ENCODE data around the gene PDLIM5.
"Not testable (repeated sequence)": the region's sequence is repeated elsewhere in the genome, so short reads cannot be mapped to it uniquely, and the experiment has no call there.

Gene PDLIM5, protein sequence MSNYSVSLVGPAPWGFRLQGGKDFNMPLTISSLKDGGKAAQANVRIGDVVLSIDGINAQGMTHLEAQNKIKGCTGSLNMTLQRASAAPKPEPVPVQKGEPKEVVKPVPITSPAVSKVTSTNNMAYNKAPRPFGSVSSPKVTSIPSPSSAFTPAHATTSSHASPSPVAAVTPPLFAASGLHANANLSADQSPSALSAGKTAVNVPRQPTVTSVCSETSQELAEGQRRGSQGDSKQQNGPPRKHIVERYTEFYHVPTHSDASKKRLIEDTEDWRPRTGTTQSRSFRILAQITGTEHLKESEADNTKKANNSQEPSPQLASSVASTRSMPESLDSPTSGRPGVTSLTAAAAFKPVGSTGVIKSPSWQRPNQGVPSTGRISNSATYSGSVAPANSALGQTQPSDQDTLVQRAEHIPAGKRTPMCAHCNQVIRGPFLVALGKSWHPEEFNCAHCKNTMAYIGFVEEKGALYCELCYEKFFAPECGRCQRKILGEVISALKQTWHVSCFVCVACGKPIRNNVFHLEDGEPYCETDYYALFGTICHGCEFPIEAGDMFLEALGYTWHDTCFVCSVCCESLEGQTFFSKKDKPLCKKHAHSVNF

DNA sequence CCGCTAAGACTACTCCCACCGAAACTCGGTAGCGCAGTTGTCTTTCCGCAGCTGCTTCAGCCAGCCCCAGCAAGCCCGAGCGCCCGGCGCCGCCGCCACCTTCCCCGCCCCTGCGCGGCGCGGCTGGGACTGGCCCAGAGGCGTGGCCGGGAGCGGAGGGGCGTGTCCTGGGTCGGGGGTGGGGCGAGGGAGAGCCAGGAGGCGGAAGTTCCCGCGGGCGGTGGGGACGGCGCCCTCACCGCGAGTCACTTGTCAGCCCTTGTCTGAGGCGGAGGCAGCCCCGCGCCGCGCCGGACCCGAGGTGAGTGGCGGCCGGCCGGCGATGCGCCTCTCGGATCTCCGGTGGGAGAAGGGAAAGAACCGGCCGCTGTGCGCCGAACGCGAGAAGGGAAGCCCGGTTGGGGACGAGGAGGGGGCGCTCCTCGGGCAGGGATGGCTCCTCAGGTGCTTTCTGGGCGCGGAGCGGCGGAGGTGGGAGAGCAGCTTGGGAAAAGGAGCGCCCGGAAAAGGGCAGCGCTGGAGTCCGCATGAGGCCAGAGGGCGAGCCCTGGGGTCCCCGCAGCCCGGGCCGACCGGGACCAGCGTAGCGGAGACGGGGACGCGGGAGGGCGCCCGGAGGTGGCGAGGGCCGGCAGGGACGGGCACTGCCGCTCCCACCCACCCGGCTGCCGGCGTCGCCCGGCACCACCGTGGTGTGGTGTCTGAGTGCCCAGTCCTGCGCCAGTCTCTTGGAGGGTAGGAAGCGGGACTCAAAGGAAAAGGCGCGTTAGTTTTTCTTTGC, at the start of gene PDLIM5:
Gene PDLIM5, plus strand, starts transcription at position 248 of the 781 bp plus-strand sequence. CDS start 3,347 bp downstream, outside the sequence.
- DNase-seq (ENCODE audit: low spot score), result peak; percentile 85

DNA sequence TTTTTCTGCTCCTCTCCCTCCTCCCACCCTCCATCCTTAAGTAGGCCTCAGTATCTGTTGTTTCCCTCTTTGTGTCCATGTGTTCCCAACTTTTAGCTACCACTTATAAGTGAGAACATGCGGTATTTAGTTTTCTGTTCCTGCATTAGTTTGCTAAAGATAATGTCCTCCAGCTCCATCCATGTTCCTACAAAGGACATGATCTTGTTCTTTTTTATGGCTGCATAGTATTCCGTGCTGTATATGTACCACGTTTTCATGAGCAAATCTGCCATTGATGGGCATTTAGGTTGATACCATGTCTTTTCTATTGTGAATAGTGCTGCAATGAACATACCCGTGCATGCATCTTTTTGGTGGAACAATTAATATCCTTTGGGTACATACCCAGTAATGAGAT, 49.3 kb upstream of the PDLIM5 start:
- not testable (repeated sequence) for DNase-seq (ENCODE audit: low spot score)

DNA sequence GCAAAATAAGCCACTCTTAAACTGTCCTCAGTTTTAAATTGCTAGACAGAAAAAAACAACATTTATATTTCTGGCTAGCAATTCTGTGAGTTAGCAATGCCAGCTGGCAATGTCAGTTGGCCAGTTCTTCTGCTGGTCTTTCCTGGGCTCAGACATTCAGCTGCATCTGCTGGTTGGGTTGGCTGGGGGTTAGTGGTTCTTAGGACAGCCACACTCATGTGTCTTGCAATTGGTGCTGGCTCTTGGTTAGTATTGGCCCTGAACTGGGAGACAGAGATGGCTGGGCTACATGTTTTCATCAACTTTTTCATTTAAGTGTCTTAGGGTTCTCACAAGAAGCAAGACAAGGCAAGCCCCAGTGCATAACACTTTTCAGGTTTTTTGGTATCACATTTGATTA, 48.0 kb upstream of the PDLIM5 start:
- DNase-seq (ENCODE audit: low spot score), result no peak

DNA sequence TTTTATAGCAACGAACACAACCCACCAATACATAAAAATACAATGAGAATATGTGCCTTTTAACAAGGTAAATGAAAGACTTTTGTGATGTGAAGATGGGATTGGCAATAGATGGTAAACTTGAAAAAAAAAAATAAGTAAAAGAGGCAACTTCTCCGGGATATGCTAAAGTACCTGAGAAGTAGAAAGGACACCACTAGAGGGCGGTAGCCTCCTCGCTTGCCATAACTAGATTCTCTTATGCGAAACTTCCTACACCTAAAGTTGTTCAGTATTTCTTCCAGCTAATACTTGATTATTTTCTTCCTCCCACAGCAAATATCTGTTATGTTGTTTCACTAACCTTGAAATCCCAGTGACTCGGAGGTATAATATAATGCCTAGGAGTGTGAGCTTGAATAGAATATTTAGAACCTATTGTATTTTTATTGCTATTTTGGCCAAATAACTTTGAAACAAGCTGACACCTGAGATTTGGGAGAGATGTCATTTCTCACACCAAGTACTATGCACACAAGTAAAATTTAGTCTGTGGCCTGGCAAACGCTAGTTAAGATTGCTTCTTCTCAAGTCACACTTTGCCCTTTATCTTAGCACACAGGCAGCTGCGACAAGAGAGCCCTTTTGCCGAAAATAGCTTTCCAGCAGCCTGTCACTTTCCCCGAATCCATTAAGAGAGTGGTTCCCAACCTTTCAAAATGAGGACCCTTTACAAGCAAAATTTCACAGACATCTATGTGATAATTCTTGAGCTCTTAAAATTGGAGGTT, 44.9 kb upstream of the PDLIM5 start:
- DNase-seq (ENCODE audit: low spot score), result peak; percentile 60

DNA sequence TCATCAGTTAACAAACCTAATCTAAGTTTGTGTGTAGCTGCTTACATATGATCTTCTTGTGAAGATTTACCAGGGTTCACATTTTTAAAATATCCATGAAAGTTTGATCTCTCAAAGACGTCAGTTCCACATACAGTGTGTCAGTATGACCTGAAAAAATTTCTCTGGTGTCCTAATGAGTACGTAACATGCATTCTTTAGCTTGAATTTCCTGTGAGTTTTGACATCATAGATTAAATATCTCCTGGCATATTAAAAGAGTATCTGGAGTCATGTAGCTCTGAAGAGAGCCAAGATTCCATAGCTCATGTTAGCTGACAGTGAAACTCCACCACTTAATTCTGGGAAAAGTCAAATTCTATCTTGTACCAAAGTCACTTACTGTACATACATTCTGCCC, 43.9 kb upstream of the PDLIM5 start:
- no peak for DNase-seq (ENCODE audit: low spot score)

DNA sequence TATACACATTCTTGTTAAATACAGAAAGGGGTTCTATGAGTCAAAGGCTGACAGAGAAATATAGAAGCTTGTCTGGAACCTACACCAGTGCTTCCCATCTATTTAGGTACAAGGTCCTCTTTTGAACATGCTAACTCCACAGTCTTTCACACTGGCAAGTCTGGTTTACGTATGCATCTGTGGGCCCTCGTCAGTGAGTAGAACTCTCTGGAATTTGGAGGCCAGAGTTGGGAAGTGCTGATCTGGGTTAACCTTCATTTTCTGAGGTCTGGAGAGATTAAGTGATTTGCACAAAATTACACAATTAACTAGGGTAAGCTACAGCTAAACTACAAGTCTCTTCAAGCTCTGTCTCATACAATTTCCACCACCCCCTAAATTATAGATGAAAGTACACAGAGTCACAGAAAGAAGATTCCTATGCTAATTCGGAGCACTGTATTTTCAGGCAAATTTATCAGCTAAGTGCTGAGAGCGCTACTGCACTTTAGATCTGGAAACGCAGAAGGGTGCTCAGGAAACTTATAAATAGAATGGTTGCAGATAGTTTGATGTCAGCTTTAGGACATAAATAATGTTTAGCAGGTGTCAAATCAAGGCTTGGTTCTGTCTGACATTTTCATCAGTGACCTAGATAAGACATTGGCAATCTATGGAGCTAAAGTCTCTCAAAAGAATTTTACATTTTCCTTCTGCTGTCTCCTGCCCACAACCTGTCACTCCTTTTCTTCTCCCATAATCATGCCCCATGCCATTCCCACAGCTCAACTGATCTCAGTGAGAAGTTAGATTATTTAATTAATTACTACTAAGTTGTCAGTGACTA, 43.0 kb upstream of the PDLIM5 start:
- no peak for DNase-seq (ENCODE audit: low spot score)

DNA sequence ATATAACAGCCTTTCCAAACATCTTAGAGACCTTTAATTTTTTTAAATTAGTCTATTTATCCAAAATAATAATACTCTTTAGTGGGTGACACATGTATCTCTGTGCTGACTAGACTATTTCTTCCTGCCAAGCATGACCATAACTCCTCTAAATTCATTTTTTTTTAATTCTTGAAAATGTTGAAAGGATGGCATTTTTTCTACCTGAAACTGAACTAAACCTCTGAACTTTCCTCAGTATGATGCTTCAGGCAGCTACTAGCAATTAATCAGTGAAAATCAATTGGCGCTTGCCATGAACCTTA, 42.4 kb upstream of the PDLIM5 start:
- DNase-seq (ENCODE audit: low spot score), result no peak

DNA sequence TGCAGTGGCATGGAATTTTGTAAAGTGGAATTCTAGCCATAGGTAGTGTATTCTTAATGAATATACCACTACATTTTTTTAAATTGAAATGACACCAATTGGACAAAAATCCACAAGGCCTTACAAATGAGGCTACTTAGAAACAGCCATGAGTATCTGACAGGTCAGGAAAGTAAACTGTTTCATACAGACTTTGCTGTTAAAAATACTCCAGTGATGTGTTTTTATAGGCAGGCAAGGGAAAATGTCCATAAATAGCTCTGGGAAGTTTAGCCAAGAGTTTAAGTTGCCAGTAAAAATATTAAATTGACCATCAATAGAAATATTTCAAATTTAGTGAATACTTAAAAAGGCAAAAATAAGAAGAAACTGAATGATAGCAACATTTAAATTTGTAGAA, 41.8 kb upstream of the PDLIM5 start:
- DNase-seq (ENCODE audit: low spot score), result no peak

DNA sequence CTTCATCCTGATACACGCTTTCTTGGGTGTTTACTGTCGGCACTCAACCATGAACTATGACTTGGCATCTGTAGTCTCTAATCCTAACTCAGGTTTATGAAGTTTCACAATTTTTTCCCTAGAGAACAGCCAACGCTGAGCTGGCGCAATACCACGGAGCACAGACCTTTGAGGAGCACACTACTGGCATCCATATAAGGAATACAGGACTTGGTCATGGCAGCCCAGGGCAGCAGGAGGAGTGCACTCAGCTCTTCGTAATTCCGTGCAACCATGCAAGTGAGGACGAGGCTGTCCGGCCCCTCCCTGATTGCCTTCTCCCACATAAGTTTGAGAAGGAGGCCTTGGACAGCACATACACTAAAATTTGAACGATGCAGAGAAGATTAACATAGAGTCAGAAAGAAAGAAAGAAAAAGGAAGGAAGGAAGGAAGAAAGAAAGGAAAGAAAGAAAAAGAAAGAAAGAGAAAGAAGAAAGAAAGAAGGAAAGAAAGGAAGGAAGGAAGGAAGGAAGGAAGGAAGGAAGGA, 41.0 kb upstream of the PDLIM5 start:
- no peak for DNase-seq (ENCODE audit: low spot score)

DNA sequence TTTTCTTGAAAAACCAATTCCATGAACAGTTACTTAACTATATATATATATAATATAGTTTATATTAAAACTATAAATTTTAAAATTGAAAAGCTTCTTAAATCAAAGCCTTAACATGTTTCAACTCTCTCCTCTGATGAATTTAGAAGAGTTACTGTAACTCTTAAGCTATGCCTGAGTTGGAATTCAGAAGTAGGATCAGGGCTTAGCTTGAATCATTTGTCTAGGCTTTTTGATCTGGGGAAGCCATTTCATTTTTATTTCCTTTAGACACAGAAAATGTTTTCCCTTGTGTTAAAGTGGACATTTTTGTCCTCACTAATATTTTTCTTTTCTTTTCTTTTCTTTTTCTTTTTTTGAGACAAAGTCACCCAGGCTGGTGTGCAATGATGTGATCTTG, 40.4 kb upstream of the PDLIM5 start:
- DNase-seq (ENCODE audit: low spot score), result no peak

DNA sequence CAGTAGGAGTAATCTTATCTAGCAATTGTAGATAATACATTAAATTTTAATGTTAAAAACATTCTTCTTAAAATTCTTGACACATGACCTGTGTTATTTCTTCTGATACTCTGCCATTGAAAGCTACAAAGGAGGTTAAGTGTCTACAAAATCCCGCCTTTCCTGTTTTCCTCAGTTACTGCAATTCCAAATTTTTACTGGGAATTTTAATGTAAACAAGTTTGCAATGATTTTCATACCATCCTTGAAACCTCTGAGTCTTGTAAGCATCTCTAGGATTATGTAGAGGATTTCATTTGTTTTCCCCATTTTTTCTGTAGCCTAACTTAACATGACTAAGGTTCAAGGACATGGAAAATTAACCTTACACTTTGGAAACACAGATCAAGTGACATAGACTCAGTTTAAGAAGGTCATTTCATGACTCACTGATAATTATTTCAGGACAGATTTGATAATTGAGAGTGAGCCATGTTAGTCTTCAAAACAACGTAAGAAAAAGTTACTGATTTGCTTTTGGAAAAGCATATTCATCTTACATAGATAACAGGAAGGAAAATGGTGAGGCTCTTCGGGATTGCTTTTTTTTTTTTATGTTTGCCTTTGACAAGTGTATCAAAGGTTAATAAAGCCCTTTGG, 39.6 kb upstream of the PDLIM5 start:
- no peak for DNase-seq (ENCODE audit: low spot score)

DNA sequence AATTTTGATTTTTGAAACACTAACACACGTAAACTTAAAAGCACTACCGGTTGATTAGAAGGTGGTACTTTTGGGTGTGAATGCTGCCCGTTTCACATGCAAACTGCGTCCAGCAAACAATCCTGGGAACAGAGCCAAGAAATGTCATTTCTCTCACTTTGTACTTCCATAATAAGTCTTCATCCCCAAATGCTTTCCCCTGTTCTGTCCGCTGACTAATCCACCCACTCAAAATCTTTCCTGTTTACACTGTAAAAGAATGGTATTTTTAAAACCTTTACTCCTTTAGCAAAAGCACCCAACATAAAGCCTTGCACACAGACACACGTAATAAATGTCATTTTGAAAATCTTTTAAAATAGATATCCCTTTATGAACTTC, 39.1 kb upstream of the PDLIM5 start:
- DNase-seq (ENCODE audit: low spot score), result no peak

DNA sequence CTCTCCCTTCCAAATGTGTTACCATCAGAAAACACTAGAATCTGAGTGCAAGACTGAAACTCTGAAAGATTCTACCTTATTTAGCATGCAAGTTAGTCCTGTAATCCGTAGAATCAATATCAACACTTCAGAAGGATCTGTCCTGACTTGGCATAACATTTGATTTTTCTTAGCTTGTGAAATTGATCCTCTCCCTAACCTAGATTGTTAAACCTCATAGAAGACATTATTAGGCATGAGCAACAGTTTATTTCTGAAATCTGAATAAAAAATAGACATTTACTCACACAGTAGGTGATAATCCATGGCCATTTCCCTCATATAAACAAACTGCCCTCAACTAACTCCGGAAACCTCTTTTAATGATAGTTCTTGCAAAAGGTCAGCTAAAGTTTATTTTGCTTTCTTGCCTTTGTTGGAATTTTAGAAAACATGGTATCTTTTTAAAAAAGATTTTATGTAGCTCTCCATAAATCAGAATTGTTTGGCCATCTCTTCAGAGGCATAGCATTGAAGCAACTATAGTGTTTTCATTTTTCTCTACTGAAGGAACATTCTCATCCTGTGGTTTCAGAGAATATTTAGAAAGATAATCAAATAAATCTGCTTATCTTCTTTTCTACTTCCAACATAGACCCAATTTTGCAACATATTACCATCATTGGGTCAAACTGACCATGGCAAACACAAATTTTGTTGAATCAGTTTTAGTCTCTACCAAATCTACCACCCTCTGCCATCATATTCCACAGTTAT, 38.5 kb upstream of the PDLIM5 start:
- DNase-seq (ENCODE audit: low spot score), result no peak

DNA sequence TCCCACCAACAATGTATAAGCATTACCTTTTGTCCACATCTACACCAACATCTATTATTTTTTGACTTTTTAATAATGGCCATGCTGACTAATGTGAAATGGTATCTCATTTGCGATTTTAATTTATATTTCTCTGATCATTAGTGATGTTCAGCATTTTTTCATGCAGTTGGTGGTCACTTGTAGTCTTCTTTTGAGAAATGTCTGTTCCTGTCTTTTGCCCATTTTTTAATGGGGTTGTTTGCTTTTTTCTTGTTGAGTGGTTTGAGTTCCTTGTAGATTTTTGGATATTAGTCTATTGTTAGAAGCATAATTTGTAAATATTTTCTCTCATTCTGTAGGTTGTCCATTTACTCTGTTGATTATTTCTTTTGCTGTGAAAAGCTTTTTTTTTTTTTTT, 36.8 kb upstream of the PDLIM5 start:
- no peak for DNase-seq (ENCODE audit: low spot score)

DNA sequence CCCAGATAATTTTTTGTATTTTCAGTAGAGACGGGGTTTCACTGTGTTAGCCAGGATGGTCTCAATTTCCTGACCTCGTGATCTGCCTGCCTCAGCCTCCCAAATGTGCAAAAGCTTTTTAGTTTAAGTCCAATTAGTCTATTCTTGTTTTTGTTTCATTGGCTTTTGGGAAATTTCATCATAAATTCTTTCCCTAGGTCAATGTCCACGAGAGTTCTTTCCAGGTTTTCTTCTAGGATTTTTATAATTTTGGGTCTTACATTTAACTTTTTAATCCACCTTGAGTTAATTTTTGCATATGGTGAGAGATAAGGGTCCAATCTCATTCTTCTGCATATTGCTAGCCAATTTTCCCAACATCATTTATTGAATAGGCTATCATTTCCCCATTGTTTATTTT, 36.3 kb upstream of the PDLIM5 start:
- DNase-seq (ENCODE audit: low spot score), result no peak

DNA sequence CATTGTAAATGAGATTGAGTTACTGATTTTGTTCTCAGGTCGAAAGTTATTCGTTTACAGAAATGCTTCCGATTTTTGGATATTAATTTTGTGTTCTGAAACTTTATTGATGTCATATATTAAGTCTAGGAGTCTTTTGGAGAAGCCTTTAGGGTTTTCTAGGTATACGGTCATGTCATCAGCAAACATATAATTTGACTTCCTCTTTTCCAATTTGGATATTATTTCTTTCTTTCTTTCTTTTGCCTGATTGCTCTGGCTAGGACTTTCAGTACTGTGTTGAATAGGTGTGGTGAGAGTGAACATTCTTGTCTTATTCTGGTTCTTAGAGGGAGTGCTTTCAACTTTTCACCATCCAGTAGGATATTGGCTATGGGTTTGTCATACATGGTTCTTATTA, 35.4 kb upstream of the PDLIM5 start:
- no peak for DNase-seq (ENCODE audit: low spot score)

DNA sequence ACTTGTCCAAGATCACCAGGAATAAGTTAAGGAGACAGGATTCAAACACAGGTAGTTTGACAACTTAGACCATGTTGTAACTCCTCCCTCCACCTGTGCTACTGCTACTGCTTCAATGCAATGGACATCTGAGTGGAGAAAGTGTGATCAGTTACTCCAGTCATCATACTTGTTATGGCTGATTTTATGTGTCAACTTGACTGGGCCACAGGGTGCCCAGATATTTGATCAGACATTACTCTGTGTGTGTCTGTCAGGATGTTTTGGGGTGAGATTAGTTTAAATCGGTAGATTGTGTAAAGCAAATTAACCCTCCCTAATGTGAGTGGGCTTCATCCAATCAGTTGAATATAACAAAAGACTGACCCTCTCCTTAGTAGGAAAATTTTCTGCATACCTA, 34.8 kb upstream of the PDLIM5 start:
- no peak for DNase-seq (ENCODE audit: low spot score)

DNA sequence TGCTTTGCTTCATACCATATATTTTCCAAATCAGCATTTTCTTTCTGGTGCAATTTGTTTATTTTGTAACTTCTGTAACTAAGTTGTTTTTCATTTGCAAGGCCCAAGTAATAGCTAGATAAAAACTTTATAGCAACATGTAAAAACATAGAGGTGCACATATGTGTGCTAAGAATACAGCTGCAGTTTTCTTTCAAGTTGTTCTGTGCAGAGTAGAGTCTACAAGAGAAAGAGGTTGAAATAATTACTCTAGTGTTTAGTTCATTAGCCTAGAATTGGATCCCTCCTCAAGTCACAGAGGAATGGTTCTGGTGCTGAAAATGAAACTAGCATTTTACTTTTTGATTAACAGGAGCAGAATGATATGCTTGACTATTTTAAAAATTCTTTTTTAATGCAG, 32.2 kb upstream of the PDLIM5 start:
- no peak for DNase-seq (ENCODE audit: low spot score)

DNA sequence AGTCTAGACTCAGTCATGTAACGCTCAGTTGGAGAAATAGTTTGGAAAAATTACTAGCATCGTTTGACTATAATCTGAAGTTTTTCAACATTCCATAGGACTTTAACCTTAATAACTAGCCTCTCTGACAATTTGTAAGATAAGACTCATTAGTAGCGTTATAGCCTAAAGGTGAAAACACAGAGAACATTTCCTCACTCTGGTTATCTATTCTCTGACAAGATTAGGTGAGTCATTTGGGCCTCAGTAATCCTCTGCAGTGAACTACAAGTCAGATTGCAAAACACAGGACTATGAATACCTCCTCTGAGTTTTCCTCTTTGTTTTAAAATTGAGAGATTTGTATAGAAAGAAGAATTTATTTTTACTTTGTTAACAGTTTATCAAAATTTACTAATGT, 31.8 kb upstream of the PDLIM5 start:
- DNase-seq (ENCODE audit: low spot score), result no peak

DNA sequence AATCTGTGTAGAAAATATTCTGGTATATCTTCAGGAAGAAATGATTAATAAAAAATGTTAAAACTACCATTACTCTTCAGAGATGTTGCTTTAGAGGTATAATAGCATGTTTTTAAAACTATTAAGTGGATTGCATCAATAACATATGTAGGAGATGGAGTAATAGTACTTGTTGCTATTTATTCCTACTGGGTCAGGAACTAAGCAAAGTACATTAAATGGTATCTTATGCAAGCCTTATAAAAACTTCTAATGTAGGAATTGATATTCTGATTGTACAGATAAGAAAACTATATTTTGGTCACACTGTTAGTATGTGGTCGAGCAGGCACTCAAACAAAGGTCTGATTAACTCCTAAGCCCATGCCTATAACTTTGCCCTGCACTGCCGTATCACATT, 31.4 kb upstream of the PDLIM5 start:
- no peak for DNase-seq (ENCODE audit: low spot score)
